Thoracic aorta (tissue), 2 donors: ENCODE measurements around the gene CA5A. TPM values are rescaled to one million over a fixed set of nuclear protein-coding genes. Genes with fewer than 3 reads are reported as not detected.

Experiments
- ATAC-seq: fragments of 150-250 bp; one replicate; pipeline ENCODE4 v1.8.0; 2017; ENCODE audit warnings: low read depth; ENCODE audit not compliant: insufficient number of reproducible peaks, low FRiP score
- DNase-seq: peaks from one replicate; pipeline ENCODE4 v3.0.0-alpha.2; 2020; ENCODE audit warnings: low spot score
- H3K27ac ChIP-seq, 2 donors: fragments of 200-600 bp; sonication (generic); 1 replicate in 1 of 2; 2 replicates in 1 of 2; pipeline ENCODE4 v1.5.1; 2016; ENCODE audit warnings: mild to moderate bottlenecking in 2 of 2, moderate library complexity in 2 of 2
- H3K27me3 ChIP-seq: fragments of 200-600 bp; sonication (generic); replicated peaks from 2 replicates; pipeline ENCODE4 v1.6.0; 2016; ENCODE audit warnings: mild to moderate bottlenecking; ENCODE audit not compliant: insufficient read depth
- H3K36me3 ChIP-seq: fragments of 200-600 bp; sonication (generic); one replicate; pipeline ENCODE4 v1.5.1; 2016
- H3K4me1 ChIP-seq, 2 donors: fragments of 200-600 bp; sonication (generic); 1 replicate in 1 of 2; 2 replicates in 1 of 2; pipeline versions ENCODE4 v1.5.1 to v1.6.0; 2016; ENCODE audit warnings: low read depth in 2 of 2, mild to moderate bottlenecking in 1 of 2; ENCODE audit not compliant: control insufficient read depth in 1 of 2
- H3K4me3 ChIP-seq: fragments of 200-600 bp; sonication (generic); 2 replicates; pipeline ENCODE4 v1.5.1; 2016; ENCODE audit warnings: mild to moderate bottlenecking
- H3K9me3 ChIP-seq: fragments of 200-600 bp; sonication (generic); 2 replicates; pipeline ENCODE4 v1.5.1; 2016
- total RNA-seq, 2 donors: library from RNA; depleted of rRNA; stranded (reverse); fragments of >200 nt; gene quantifications; one replicate each; pipeline versions ENCODE4 v1.1.0 to v1.2.3, GENCODE V29; 2016
- TF ChIP-seq, protein P1 (sequence below): fragments of 200-600 bp; sonication (generic); IDR thresholded peaks from one replicate; pipeline ENCODE4 v1.5.1; 2019; ENCODE audit warnings: antibody characterized with exemption

The CA5A gene
- total RNA-seq, 2 donors from 2014 or later, result not detected

DNA sequence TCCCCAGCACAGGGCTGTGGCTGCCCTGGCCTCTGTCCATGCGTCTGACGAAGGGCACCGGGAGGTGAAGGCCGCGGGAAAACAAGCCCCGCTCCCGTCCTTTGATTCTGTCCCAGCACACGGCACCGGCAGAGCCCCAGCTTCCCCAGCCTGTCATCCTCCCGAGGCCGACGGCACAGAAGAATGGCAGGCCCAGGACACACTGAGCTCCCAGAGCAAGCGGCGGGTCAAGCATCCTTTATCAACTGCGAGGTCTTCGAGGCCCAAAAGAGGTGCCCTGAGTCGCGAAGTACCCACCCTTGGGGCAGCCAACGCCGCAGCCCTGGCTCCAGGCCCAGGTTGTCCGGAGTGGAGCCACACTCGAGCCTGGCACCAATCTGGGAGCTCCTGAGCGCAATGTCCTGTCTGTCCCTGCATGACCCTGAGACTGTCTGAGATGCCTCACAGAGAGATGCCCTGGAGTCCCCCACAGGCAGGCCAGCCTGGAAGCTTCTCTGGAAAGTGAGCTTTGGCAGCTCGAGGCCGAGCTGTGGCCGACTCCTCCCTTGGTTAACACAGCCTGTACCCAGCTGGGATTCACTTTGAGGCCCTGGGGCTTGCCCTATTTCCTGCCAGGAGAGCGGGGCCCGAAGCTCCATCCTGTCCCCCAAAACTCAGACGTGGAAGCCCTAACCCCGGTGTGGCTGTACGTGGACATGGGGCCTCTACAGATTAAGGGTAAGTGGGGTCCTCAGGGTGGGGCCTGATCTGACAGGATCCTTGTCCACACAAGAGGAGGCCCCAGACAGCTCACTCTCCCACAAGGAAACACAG is 90.3 kb downstream of the CA5A start:
- TF ChIP-seq, protein P1, sequence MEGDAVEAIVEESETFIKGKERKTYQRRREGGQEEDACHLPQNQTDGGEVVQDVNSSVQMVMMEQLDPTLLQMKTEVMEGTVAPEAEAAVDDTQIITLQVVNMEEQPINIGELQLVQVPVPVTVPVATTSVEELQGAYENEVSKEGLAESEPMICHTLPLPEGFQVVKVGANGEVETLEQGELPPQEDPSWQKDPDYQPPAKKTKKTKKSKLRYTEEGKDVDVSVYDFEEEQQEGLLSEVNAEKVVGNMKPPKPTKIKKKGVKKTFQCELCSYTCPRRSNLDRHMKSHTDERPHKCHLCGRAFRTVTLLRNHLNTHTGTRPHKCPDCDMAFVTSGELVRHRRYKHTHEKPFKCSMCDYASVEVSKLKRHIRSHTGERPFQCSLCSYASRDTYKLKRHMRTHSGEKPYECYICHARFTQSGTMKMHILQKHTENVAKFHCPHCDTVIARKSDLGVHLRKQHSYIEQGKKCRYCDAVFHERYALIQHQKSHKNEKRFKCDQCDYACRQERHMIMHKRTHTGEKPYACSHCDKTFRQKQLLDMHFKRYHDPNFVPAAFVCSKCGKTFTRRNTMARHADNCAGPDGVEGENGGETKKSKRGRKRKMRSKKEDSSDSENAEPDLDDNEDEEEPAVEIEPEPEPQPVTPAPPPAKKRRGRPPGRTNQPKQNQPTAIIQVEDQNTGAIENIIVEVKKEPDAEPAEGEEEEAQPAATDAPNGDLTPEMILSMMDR, result no peak
- Histone ChIP-seq H3K36me3 (no peaks in the 10 kb centered on the region), H3K27ac (no peak overlapping the region), H3K9me3 (no peaks in the 10 kb centered on the region), H3K4me3 (no peak overlapping the region), H3K27me3 (no peaks in the 10 kb centered on the region), H3K4me1 (peaks cover 0 to 4% of the 10 kb centered on the region in 2 donors)
- ATAC-seq (no peak), DNase-seq (no peak)

DNA sequence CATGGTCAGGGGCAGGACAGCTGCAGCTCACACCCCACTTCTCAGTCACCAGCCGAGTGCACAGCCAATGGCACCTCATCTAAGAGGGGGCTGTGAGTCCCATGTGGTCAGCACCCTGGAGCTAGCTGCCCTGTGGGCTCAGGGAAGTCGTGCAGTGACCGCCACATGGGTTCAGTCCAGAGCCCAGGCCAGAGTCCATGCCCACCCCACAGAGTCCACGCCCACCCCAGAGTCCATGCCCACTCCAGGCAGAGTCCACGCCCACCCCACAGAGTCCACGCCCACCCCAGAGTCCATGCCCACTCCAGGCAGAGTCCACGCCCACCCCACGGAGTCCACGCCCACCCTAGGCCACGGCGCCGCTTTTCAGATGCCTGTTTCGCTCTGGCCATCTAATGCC is 91.1 kb downstream of the CA5A start:
- TF ChIP-seq, protein P1, result no peak
- H3K4me3 ChIP-seq, result no peak overlapping the region
- H3K36me3 ChIP-seq, result no peaks in the 10 kb centered on the region
- peaks cover 0 to 2% of the 10 kb centered on the region in 2 donors for H3K4me1 ChIP-seq
- no peaks in the 10 kb centered on the region for H3K27me3 ChIP-seq
- no peak for ATAC-seq
- H3K9me3 ChIP-seq, result no peaks in the 10 kb centered on the region
- no peak for DNase-seq
- no peak overlapping the region for H3K27ac ChIP-seq

DNA sequence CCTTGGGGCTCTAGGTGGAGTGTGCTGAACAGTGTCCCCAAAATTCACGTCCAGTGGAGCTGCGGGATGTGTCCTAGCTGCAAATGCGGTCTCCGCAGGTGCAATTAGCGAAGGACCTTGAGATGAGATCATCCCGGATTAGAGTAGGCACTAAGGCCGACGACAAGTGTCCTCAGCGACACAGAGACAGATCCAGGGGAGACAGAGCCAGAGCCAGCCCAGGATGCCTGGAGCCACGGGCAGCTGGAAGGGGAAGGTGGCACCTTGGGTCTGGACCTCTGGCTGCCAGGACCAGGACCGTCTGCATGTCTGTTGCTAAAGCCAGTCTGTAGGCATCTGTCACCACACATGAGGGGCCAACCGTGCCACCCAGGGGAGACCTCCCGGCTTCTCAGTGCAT is 91.5 kb downstream of the CA5A start:
- no peak for ATAC-seq
- no peak overlapping the region for H3K4me3 ChIP-seq
- H3K36me3 ChIP-seq, result no peaks in the 10 kb centered on the region
- TF ChIP-seq, protein P1, result no peak
- H3K4me1 ChIP-seq, result no peaks in the 10 kb centered on the region
- no peaks in the 10 kb centered on the region for H3K9me3 ChIP-seq
- H3K27me3 ChIP-seq, result no peaks in the 10 kb centered on the region
- no peak overlapping the region for H3K27ac ChIP-seq
- DNase-seq, result no peak

- H3K4me3 ChIP-seq, result no peak overlapping the region
- H3K9me3 ChIP-seq, result no peaks in the 10 kb centered on the region
- TF ChIP-seq, protein P1, result no peak
- H3K27me3 ChIP-seq, result no peaks in the 10 kb centered on the region
- ATAC-seq (no peak), DNase-seq (no peak)
- H3K27ac ChIP-seq, result no peak overlapping the region
- H3K4me1 ChIP-seq, result no peaks in the 10 kb centered on the region
- no peaks in the 10 kb centered on the region for H3K36me3 ChIP-seq
Observed at GRCh38 chr16:87844120-87844733, 92.1 kb downstream of the CA5A start.

DNA sequence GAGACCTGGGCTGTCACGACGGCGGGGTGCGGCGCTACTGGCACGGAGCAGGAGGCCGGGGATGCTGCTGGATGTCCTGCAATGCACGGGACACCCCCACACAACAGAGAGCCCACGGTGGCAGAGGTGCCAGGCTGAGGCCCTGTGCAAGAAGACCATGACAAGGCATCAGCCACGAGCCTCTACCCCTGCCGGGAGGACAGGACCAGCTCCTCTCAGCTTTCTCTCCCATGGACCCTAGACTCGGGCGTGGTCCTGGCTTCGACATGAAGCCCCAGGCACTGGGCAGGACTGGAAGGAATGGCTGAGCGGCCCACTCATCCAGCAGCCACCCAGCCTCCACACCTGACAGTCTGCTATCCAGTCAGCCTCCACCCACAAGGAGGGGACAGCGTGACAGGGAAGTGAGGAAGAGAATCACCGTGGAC is 92.6 kb downstream of the CA5A start:
- TF ChIP-seq, protein P1, result no peak
- H3K4me1 ChIP-seq, result no peaks in the 10 kb centered on the region
- ATAC-seq (no peak), DNase-seq (no peak)
- H3K4me3 ChIP-seq, result no peak overlapping the region
- H3K27me3 ChIP-seq, result no peaks in the 10 kb centered on the region
- H3K9me3 ChIP-seq, result no peaks in the 10 kb centered on the region
- H3K36me3 ChIP-seq, result no peaks in the 10 kb centered on the region
- no peak overlapping the region for H3K27ac ChIP-seq
